Neural progenitor cell (in vitro differentiated cells): ENCODE measurements around the gene HDAC8.

Experiments used
- CTCF ChIP-seq: fragments of 200-600 bp; sonication (generic); IDR thresholded peaks from 2 replicates; pipeline ENCODE4 v1.5.1; 2017; ENCODE audit warnings: antibody characterized with exemption, mild to moderate bottlenecking
- EZH2 ChIP-seq: fragments of 200-600 bp; sonication (generic); IDR thresholded peaks from 2 replicates; pipeline ENCODE4 v1.6.1; 2017; ENCODE audit warnings: antibody characterized with exemption, mild to moderate bottlenecking, moderate library complexity
- EZH2phosphoT487 ChIP-seq: fragments of 200-600 bp; sonication (generic); IDR thresholded peaks from 2 replicates; pipeline ENCODE4 v1.6.1; 2017; ENCODE audit warnings: antibody characterized with exemption

DNA sequence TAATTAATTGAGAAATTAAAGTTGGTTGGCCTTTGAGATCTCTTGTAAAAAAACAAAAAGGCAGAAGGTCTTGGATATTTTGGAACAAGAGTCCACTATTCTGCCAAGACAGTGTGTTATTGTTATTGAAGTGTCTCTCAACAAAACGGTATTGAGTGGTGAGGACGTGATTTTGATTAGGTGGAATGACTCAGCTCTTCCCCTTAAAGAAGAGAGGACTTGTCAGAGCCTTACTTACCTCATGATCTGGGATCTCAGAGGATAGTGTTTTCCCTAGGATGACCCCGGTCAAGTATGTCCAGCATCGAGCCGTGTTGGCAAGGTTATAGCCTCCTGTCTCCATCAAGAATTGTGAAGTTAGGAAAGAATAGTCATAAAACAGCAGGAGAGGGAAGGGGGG, 110.9 kb downstream of the HDAC8 start:
- TF ChIP-seq CTCF: no peak
- TF ChIP-seq EZH2phosphoT487: no peak
- TF ChIP-seq EZH2: no peak
